H9 (cell line): Measurements from ENCODE around the gene WNT8A. TPM values are rescaled to one million over a fixed set of nuclear protein-coding genes. Genes with fewer than 3 reads are reported as not detected.

ENCODE experiments used
- DNase-seq: peaks from one replicate; pipeline ENCODE4 v3.0.0-alpha.2; 2017
- H2AFZ ChIP-seq: one replicate; pipeline ENCODE4 v1.6.1; 2013; ENCODE audit warnings: mild to moderate bottlenecking, low read length, control low read depth, moderate library complexity
- H2AK5ac ChIP-seq: 2 replicates; pipeline ENCODE4 v1.6.1; 2013; ENCODE audit warnings: low read length, control low read depth, mixed read lengths; ENCODE audit not compliant: insufficient read length
- H2BK120ac ChIP-seq: one replicate; pipeline ENCODE4 v1.6.1; 2013; ENCODE audit warnings: low read depth, mild to moderate bottlenecking, low read length, control low read depth, inconsistent platforms; ENCODE audit not compliant: poor library complexity, severe bottlenecking
- H2BK12ac ChIP-seq: 2 replicates; pipeline ENCODE4 v1.6.1; 2013; ENCODE audit warnings: low read length, control low read depth, mixed read lengths, low read depth; ENCODE audit not compliant: insufficient read length
- H2BK15ac ChIP-seq: 2 replicates; pipeline ENCODE4 v1.6.1; 2013; ENCODE audit warnings: low read depth, low read length, control low read depth
- H2BK20ac ChIP-seq: one replicate; pipeline ENCODE4 v1.6.1; 2013; ENCODE audit warnings: low read depth, mild to moderate bottlenecking, low read length, control low read depth, inconsistent platforms; ENCODE audit not compliant: poor library complexity, severe bottlenecking
- H2BK5ac ChIP-seq: 2 replicates; pipeline ENCODE4 v1.6.1; 2013; ENCODE audit warnings: low read length, control low read depth, mixed read lengths; ENCODE audit not compliant: insufficient read length
- H3K14ac ChIP-seq: 2 replicates; pipeline ENCODE4 v1.6.1; 2013; ENCODE audit warnings: low read length, control low read depth; ENCODE audit not compliant: insufficient read depth
- H3K18ac ChIP-seq: 2 replicates; pipeline ENCODE4 v1.6.1; 2013; ENCODE audit warnings: low read depth, mild to moderate bottlenecking, mixed read lengths, low read length, control low read depth; ENCODE audit not compliant: insufficient read length
- H3K23ac ChIP-seq: 2 replicates; pipeline ENCODE4 v1.6.1; 2013; ENCODE audit warnings: low read length, control low read depth, mixed read lengths, low read depth; ENCODE audit not compliant: insufficient read length
- H3K23me2 ChIP-seq: 2 replicates; pipeline ENCODE4 v1.6.1; 2013; ENCODE audit warnings: low read depth, mild to moderate bottlenecking, mixed read lengths, low read length, control low read depth; ENCODE audit not compliant: insufficient read length, poor library complexity, severe bottlenecking
- H3K27ac ChIP-seq: 2 replicates; pipeline ENCODE4 v1.5.1; 2013; ENCODE audit warnings: low read length, control low read depth, mixed read lengths, low read depth; ENCODE audit not compliant: insufficient read length
- H3K27me3 ChIP-seq: 2 replicates; pipeline ENCODE4 v1.6.1; 2013; ENCODE audit warnings: low read length, control low read depth, inconsistent platforms; ENCODE audit not compliant: insufficient read depth
- H3K4ac ChIP-seq: 2 replicates; pipeline ENCODE4 v1.6.1; 2013; ENCODE audit warnings: low read depth, mild to moderate bottlenecking, control low read depth, inconsistent platforms, low read length, moderate library complexity
- H3K4me1 ChIP-seq: 2 replicates; pipeline ENCODE4 v1.6.1; 2013; ENCODE audit warnings: low read length, control low read depth, inconsistent platforms; ENCODE audit not compliant: insufficient read depth
- H3K4me2 ChIP-seq: 2 replicates; pipeline ENCODE4 v1.6.1; 2013; ENCODE audit warnings: low read length, control low read depth, mixed read lengths; ENCODE audit not compliant: insufficient read length, insufficient read depth
- H3K56ac ChIP-seq: 2 replicates; pipeline ENCODE4 v1.6.1; 2013; ENCODE audit warnings: low read depth, mild to moderate bottlenecking, mixed read lengths, low read length, control low read depth; ENCODE audit not compliant: insufficient read length
- H3K79me1 ChIP-seq: 2 replicates; pipeline ENCODE4 v1.6.1; 2013; ENCODE audit warnings: low read depth, mild to moderate bottlenecking, moderate library complexity, low read length, control low read depth, inconsistent platforms; ENCODE audit not compliant: insufficient read depth, poor library complexity, severe bottlenecking
- H3K79me2 ChIP-seq: 2 replicates; pipeline ENCODE4 v1.6.1; 2013; ENCODE audit warnings: low read length, control low read depth, inconsistent platforms; ENCODE audit not compliant: insufficient read depth
- H3K9ac ChIP-seq: 2 replicates; pipeline ENCODE4 v1.6.1; 2013; ENCODE audit warnings: low read length, control low read depth, mixed read lengths; ENCODE audit not compliant: insufficient read length; ENCODE audit errors: extremely low read depth
- H3K9me3 ChIP-seq: one replicate; pipeline ENCODE4 v1.6.1; 2013; ENCODE audit warnings: low read depth, low read length, inconsistent platforms; ENCODE audit not compliant: control insufficient read depth
- H3T11ph ChIP-seq: one replicate; pipeline ENCODE4 v1.6.1; 2013; ENCODE audit warnings: mild to moderate bottlenecking, low read length, control low read depth, inconsistent platforms
- H4K20me1 ChIP-seq: one replicate; pipeline ENCODE4 v1.6.1; 2013; ENCODE audit not compliant: control insufficient read depth, insufficient read length, insufficient read depth
- H4K5ac ChIP-seq: 2 replicates; pipeline ENCODE4 v1.6.1; 2013; ENCODE audit warnings: low read depth, mild to moderate bottlenecking, mixed read lengths, low read length, control low read depth; ENCODE audit not compliant: insufficient read length
- H4K8ac ChIP-seq: replicated peaks from 2 replicates; pipeline ENCODE4 v1.6.1; 2013; ENCODE audit warnings: low read length, control low read depth, mixed read lengths, low read depth; ENCODE audit not compliant: insufficient read length
- H4K91ac ChIP-seq: 2 replicates; pipeline ENCODE4 v1.6.1; 2013; ENCODE audit warnings: low read depth, mild to moderate bottlenecking, moderate library complexity, mixed read lengths, low read length, control low read depth; ENCODE audit not compliant: insufficient read length
- H3K27ac Mint-ChIP-seq, 3 experiments: 2 replicates in 2 of 3; 3 replicates in 1 of 3; pipeline ENCODE4 v1.8.0; 2020 to 2021; ENCODE audit warnings: mixed read lengths in 3 of 3, mild to moderate bottlenecking in 1 of 3, moderate library complexity in 1 of 3
- H3K27me3 Mint-ChIP-seq: 2 replicates; pipeline ENCODE4 v1.8.0; 2021; ENCODE audit warnings: low read depth, mild to moderate bottlenecking, moderate library complexity, mixed read lengths
- H3K36me3 Mint-ChIP-seq, 3 experiments: 2 replicates in 2 of 3; 3 replicates in 1 of 3; pipeline ENCODE4 v1.8.0; 2020 to 2021; ENCODE audit warnings: low read depth in 3 of 3, mixed read lengths in 3 of 3; ENCODE audit not compliant: insufficient read depth in 1 of 3
- H3K4me1 Mint-ChIP-seq, 2 experiments: 2 replicates each; pipeline ENCODE4 v1.8.0; 2020; ENCODE audit warnings: mixed read lengths in 2 of 2
- H3K4me3 Mint-ChIP-seq, 2 experiments: 2 replicates in 1 of 2; 3 replicates in 1 of 2; pipeline ENCODE4 v1.8.0; 2020 to 2021; ENCODE audit warnings: mild to moderate bottlenecking in 2 of 2, mixed read lengths in 2 of 2, moderate library complexity in 1 of 2
- H3K9me3 Mint-ChIP-seq, 2 experiments: 2 replicates in 1 of 2; 3 replicates in 1 of 2; pipeline ENCODE4 v1.8.0; 2020; ENCODE audit warnings: mild to moderate bottlenecking in 2 of 2, mixed read lengths in 2 of 2, moderate library complexity in 1 of 2
- CTCF ChIP-seq: fragments of 200-600 bp; sonication (generic); conservative IDR thresholded peaks from 3 replicates; pipeline ENCODE4 v1.8.0; 2021; ENCODE audit warnings: antibody characterized with exemption, mild to moderate bottlenecking
- WGBS: extraction: QIAGEN DNeasy Blood & Tissue Kit; methylation state at CpG from one replicate; pipeline ENCODE4 v1.1.7; 2013; ENCODE audit warnings: missing lambda C conversion rate, low lambda C conversion rate, mixed read lengths; ENCODE audit not compliant: insufficient read length; ENCODE audit errors: extremely low coverage; 5-methylcytosine and 5-hydroxymethylcytosine counted together
- total RNA-seq: library from RNA; stranded (reverse); gene quantifications from 2 replicates; pipeline ENCODE4 v1.2.1, GENCODE V29; 2021

The WNT8A gene
- total RNA-seq, 1 experiment from 2014 or later = 0.33 TPM

- Histone ChIP-seq H3K23me2 (no peaks in the 10 kb centered on the region), H3K56ac (no peak overlapping the region), H3K4me2 (no peak overlapping the region), H2AFZ (no peak overlapping the region), H2BK15ac (no peak overlapping the region), H4K20me1 (no peaks in the 10 kb centered on the region), H3K79me2 (no peaks in the 10 kb centered on the region), H3K4me1 (no peaks in the 10 kb centered on the region), H2AK5ac (no peak overlapping the region), H3K14ac (no peak overlapping the region), H4K91ac (no peak overlapping the region), H3K27me3 (no peaks in the 10 kb centered on the region), H2BK5ac (no peak overlapping the region), H3K23ac (no peak overlapping the region), H4K8ac (no peak overlapping the region), H3K9me3 (no peaks in the 10 kb centered on the region), H2BK120ac (no peak overlapping the region), H3K27ac (no peak overlapping the region), H3K9ac (no peak overlapping the region), H2BK12ac (no peak overlapping the region), H2BK20ac (no peak overlapping the region), H4K5ac (no peak overlapping the region), H3K18ac (no peak overlapping the region), H3K79me1 (no peaks in the 10 kb centered on the region), H3T11ph (no peak overlapping the region), H3K4ac (no peak overlapping the region)
- TF ChIP-seq CTCF = no peak
- H3K9me3 Mint-ChIP-seq = no peaks in the 10 kb centered on the region; a peak in 1 of 5 replicates
- no peak for DNase-seq
- H3K27me3 Mint-ChIP-seq = peaks cover 8% of the 10 kb centered on the region; the same call in 1 of the 2 replicates
- WGBS = no CpG with 5 or more reads among the region's 5 CpGs
- no peak overlapping the region for H3K4me3 Mint-ChIP-seq
- peaks cover 2% of the 10 kb centered on the region in 2 experiments; a peak in 3 of 4 replicates for H3K4me1 Mint-ChIP-seq
- H3K27ac Mint-ChIP-seq = no peak overlapping the region
- H3K36me3 Mint-ChIP-seq = no peaks in the 10 kb centered on the region
Measured at GRCh38 chr5:138128334-138128733, 44.5 kb downstream of the WNT8A start.
